IMR-90 (cell line): Measurements from ENCODE around the gene TCL1A. TPM values are rescaled to one million over a fixed set of nuclear protein-coding genes. Genes with fewer than 3 reads are reported as not detected.

Experiments
- ATAC-seq: fragments of 200-7000 bp; cut with Tn5 transposase; 2 replicates; pipeline ENCODE4 v1.9.1; 2020; ENCODE audit warnings: low read depth, mild to moderate bottlenecking, moderate library complexity
- BruUV-seq: library from RNA; stranded (reverse); fragments of 400-500 nt; replicated peaks from 2 replicates; lab custom pipeline; 2021; lab: Mats Ljungman, UMichigan
- CTCF ChIA-PET: fragments of 300-600 bp; formaldehyde crosslinking; extraction: SDS; loops from one replicate; lab custom pipeline; 2021; ENCODE audit warnings: antibody characterized with exemption; lab: Yijun Ruan, JAX
- POLR2A ChIA-PET: fragments of 300-600 bp; sonication (Branson Sonifier 250); formaldehyde crosslinking; loops from one replicate; lab custom pipeline; 2022; ENCODE audit warnings: antibody characterized with exemption; ENCODE audit not compliant: unreplicated experiment; lab: Charles Lee
- DNase-seq: peaks from one replicate; pipeline ENCODE4 v3.0.0; 2013
- H2AFZ ChIP-seq: replicated peaks from 2 replicates; pipeline ENCODE3; 2013; ENCODE audit warnings: low read length, mild to moderate bottlenecking; ENCODE audit not compliant: poor library complexity
- H2AK5ac ChIP-seq: 2 replicates; pipeline ENCODE4 v1.6.1; 2013; ENCODE audit warnings: low read depth, low read length, inconsistent platforms
- H2AK9ac ChIP-seq: replicated peaks from 2 replicates; pipeline ENCODE3; 2013; ENCODE audit warnings: mild to moderate bottlenecking, low read depth, low read length, moderate library complexity; ENCODE audit not compliant: poor library complexity
- H2BK120ac ChIP-seq: 2 replicates; pipeline ENCODE4 v1.6.1; 2013; ENCODE audit warnings: low read depth, low read length, inconsistent platforms
- H2BK15ac ChIP-seq: 3 replicates; pipeline ENCODE4 v1.6.1; 2013; ENCODE audit warnings: low read depth, low read length, inconsistent platforms
- H2BK20ac ChIP-seq: 2 replicates; pipeline ENCODE4 v1.6.1; 2013; ENCODE audit warnings: low read depth, mild to moderate bottlenecking, inconsistent platforms, low read length, moderate library complexity
- H2BK5ac ChIP-seq: 2 replicates; pipeline ENCODE4 v1.6.1; 2013; ENCODE audit warnings: mild to moderate bottlenecking, low read depth, low read length, inconsistent platforms; ENCODE audit not compliant: poor library complexity, severe bottlenecking
- H3K14ac ChIP-seq: replicated peaks from 2 replicates; pipeline ENCODE4 v1.6.1; 2013; ENCODE audit warnings: low read depth, low read length, inconsistent platforms
- H3K18ac ChIP-seq: 2 replicates; pipeline ENCODE4 v1.6.1; 2013; ENCODE audit warnings: low read depth, low read length, control low read depth
- H3K23ac ChIP-seq: 2 replicates; pipeline ENCODE4 v1.6.1; 2013; ENCODE audit warnings: low read depth, low read length, inconsistent platforms
- H3K27ac ChIP-seq: 2 replicates; pipeline ENCODE4 v1.5.1; 2013; ENCODE audit warnings: mild to moderate bottlenecking, control low read depth, low read length; ENCODE audit not compliant: insufficient read depth
- H3K27me3 ChIP-seq: 2 replicates; pipeline ENCODE4 v1.6.1; 2013; ENCODE audit warnings: low read length; ENCODE audit not compliant: control insufficient read depth, insufficient read depth
- H3K36me3 ChIP-seq: 2 replicates; pipeline ENCODE4 v1.6.1; 2013; ENCODE audit warnings: low read length, mixed read lengths; ENCODE audit not compliant: control insufficient read depth, insufficient read depth
- H3K4ac ChIP-seq: 2 replicates; pipeline ENCODE4 v1.6.1; 2013; ENCODE audit warnings: low read depth, low read length, inconsistent platforms
- H3K4me1 ChIP-seq: 2 replicates; pipeline ENCODE4 v1.6.1; 2013; ENCODE audit warnings: low read length, mixed read lengths; ENCODE audit not compliant: control insufficient read depth, insufficient read depth
- H3K4me2 ChIP-seq: 2 replicates; pipeline ENCODE4 v1.6.1; 2013; ENCODE audit warnings: low read depth, mild to moderate bottlenecking, control low read depth, low read length, moderate library complexity
- H3K4me3 ChIP-seq: 2 replicates; pipeline ENCODE4 v1.5.1; 2013; ENCODE audit warnings: low read depth, mild to moderate bottlenecking, control low read depth, low read length, moderate library complexity; ENCODE audit not compliant: insufficient read depth
- H3K56ac ChIP-seq: 2 replicates; pipeline ENCODE4 v1.6.1; 2013; ENCODE audit warnings: low read length, inconsistent platforms; ENCODE audit not compliant: insufficient read depth; ENCODE audit errors: extremely low read depth
- H3K79me1 ChIP-seq, 2 experiments: 2 replicates each; pipeline ENCODE4 v1.6.1; 2013; ENCODE audit warnings: low read length in 2 of 2, inconsistent platforms in 1 of 2, low read depth in 1 of 2
- H3K9ac ChIP-seq: 2 replicates; pipeline ENCODE4 v1.6.1; 2013; ENCODE audit warnings: low read depth, low read length, control low read depth
- H3K9me1 ChIP-seq: 2 replicates; pipeline ENCODE4 v1.6.1; 2013; ENCODE audit warnings: low read length, inconsistent platforms; ENCODE audit not compliant: insufficient read depth
- H3K9me3 ChIP-seq: 2 replicates; pipeline ENCODE4 v1.6.1; 2013; ENCODE audit warnings: low read length; ENCODE audit not compliant: control insufficient read depth, insufficient read depth
- H4K20me1 ChIP-seq: 2 replicates; pipeline ENCODE4 v1.6.1; 2013; ENCODE audit warnings: low read length, inconsistent platforms; ENCODE audit not compliant: insufficient read depth
- H4K5ac ChIP-seq: 2 replicates; pipeline ENCODE4 v1.6.1; 2013; ENCODE audit warnings: mild to moderate bottlenecking, low read depth, low read length, control low read depth
- H4K8ac ChIP-seq, 2 experiments: 2 replicates each; pipeline ENCODE4 v1.6.1; 2013; ENCODE audit warnings: low read depth in 2 of 2, low read length in 2 of 2, control low read depth in 1 of 2, inconsistent platforms in 1 of 2
- H4K91ac ChIP-seq: 2 replicates; pipeline ENCODE4 v1.6.1; 2013; ENCODE audit warnings: low read depth, low read length, inconsistent platforms; ENCODE audit not compliant: insufficient read depth
- BHLHE40 ChIP-seq: fragments of 150-350 bp; IDR thresholded peaks from 2 replicates; pipeline ENCODE4 v1.6.1; 2016; ENCODE audit warnings: mild to moderate bottlenecking, low read depth, low read length
- CHD1 ChIP-seq: IDR thresholded peaks from 2 replicates; pipeline ENCODE4 v1.6.1; 2012; ENCODE audit warnings: low read depth, low read length, improper control_type of control experiment
- CTCF ChIP-seq: conservative IDR thresholded peaks from 2 replicates; pipeline ENCODE4 v1.5.1; 2012; ENCODE audit warnings: mild to moderate bottlenecking, low read depth, low read length, improper control_type of control experiment
- ELK1 ChIP-seq: fragments of 150-350 bp; IDR thresholded peaks from 2 replicates; pipeline ENCODE4 v1.6.1; 2016; ENCODE audit warnings: low read depth, mild to moderate bottlenecking, low read length, moderate library complexity, borderline replicate concordance
- FOS ChIP-seq: fragments of 150-350 bp; IDR thresholded peaks from 2 replicates; pipeline ENCODE4 v1.6.1; 2016; ENCODE audit warnings: low read depth, low read length
- MAFK ChIP-seq: IDR thresholded peaks from 2 replicates; pipeline ENCODE4 v1.6.1; 2012; ENCODE audit warnings: low read depth, low read length, improper control_type of control experiment
- MXI1 ChIP-seq: IDR thresholded peaks from 2 replicates; pipeline ENCODE4 v1.6.1; 2012; ENCODE audit warnings: low read depth, mild to moderate bottlenecking, low read length, moderate library complexity, borderline replicate concordance
- NFE2L2 ChIP-seq: fragments of 150-350 bp; IDR thresholded peaks from 2 replicates; pipeline ENCODE4 v1.6.1; 2016; ENCODE audit warnings: low read depth, mild to moderate bottlenecking, low read length
- POLR2A ChIP-seq: IDR thresholded peaks from 2 replicates; pipeline ENCODE4 v1.6.1; 2012; ENCODE audit warnings: mild to moderate bottlenecking, low read depth, low read length
- RCOR1 ChIP-seq: IDR thresholded peaks from 2 replicates; pipeline ENCODE4 v1.6.1; 2012; ENCODE audit warnings: mild to moderate bottlenecking, low read length, improper control_type of control experiment; ENCODE audit not compliant: insufficient replicate concordance
- RFX5 ChIP-seq: IDR thresholded peaks from 2 replicates; pipeline ENCODE4 v1.8.0; 2012; ENCODE audit warnings: low read depth, mild to moderate bottlenecking, low read length, moderate library complexity
- SMC3 ChIP-seq: fragments of 150-350 bp; IDR thresholded peaks from 2 replicates; pipeline ENCODE4 v1.6.1; 2016; ENCODE audit warnings: low read depth, mild to moderate bottlenecking, antibody characterized with exemption, low read length, moderate library complexity
- WGBS, 2 experiments: methylation state at CpG; one replicate each; pipeline versions ENCODE4 v1.1.5 to v1.1.7; 2013; ENCODE audit warnings: missing lambda C conversion rate in 2 of 2; ENCODE audit not compliant: insufficient read length in 1 of 2; ENCODE audit errors: extremely low coverage in 2 of 2; 5-methylcytosine and 5-hydroxymethylcytosine counted together
- dilution Hi-C: fragments of 300-500 bp; cut with HindIII; formaldehyde crosslinking; loops from one replicate; pipeline ENCODE4 v1.14.3; 2018; ENCODE audit warnings: low sequenced_read_pairs; ENCODE audit not compliant: unreplicated experiment
- in situ Hi-C: fragments of 300-500 bp; cut with MboI; formaldehyde crosslinking; loops from 3 replicates; pipeline ENCODE4 v1.14.3; 2019; ENCODE audit warnings: low sequenced_read_pairs, inconsistent platforms, mixed read lengths
- intact Hi-C: fragments of 100-400 bp; cut with micrococcal nuclease; formaldehyde crosslinking; loops from 2 replicates; pipeline ENCODE4 v1.10.0; 2022
- polyA plus RNA-seq, 3 experiments: library from polyadenylated mRNA; depleted of rRNA; stranded (reverse); fragments of >200 nt; gene quantifications; 2 replicates each; pipeline ENCODE4 v1.2.3, GENCODE V29; 2012; ENCODE audit warnings: low replicate concordance in 1 of 3
- total RNA-seq: library from RNA; depleted of rRNA; stranded (reverse); fragments of >200 nt; gene quantifications from 2 replicates; pipeline ENCODE4 v1.2.3, GENCODE V29; 2012

The TCL1A gene
- total and polyA plus RNA-seq, 2 of the 4 experiments (the other 2 are of a cell fraction), result not detected

DNA sequence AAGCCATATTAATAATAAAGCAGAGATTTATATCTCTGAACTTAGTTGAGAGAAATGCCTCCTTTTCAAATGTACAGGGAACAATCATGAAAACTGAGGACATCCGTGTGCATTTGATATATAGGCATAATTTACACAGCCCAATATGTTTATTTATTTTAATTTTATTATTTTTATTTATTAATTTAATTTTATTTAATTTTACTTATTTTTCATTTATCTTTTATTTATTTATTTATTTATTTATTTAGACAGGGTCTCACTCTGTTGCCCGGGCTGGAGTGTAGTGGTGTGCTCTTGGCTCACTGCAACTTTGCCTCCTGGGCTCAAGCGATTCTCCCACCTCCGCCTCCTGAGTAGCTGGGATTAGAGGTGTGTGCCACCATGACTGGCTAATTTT is 8.4 kb downstream of the TCL1A start:
- H3K18ac ChIP-seq, result no peak overlapping the region
- no TSS peak for BruUV-seq
- no peak overlapping the region for H3K9ac ChIP-seq
- ChIA-PET CTCF (no interaction called here), POLR2A (no interaction called here)
- dilution Hi-C loops (no loop called here), intact Hi-C loops (no loop called here), in situ Hi-C loops (no loop called here)
- TF ChIP-seq MAFK, result no peak
- TF ChIP-seq RFX5, result no peak
- TF ChIP-seq FOS, result no peak
- TF ChIP-seq SMC3, result no peak
- TF ChIP-seq BHLHE40, result no peak
- no peak for TF ChIP-seq CTCF
- TF ChIP-seq NFE2L2, result no peak
- TF ChIP-seq POLR2A, result no peak
- no peak for TF ChIP-seq ELK1
- no peak for TF ChIP-seq RCOR1
- TF ChIP-seq MXI1, result no peak
- TF ChIP-seq CHD1, result no peak
- H2AFZ ChIP-seq, result no peak overlapping the region
- no peaks in the 10 kb centered on the region for H3K36me3 ChIP-seq
- H4K20me1 ChIP-seq, result no peaks in the 10 kb centered on the region
- H2BK120ac ChIP-seq, result no peak overlapping the region
- no peak for ATAC-seq
- no peak overlapping the region for H2BK5ac ChIP-seq
- no peak overlapping the region for H4K8ac ChIP-seq
- no peak overlapping the region for H2AK5ac ChIP-seq
- no peak overlapping the region for H3K4ac ChIP-seq
- H3K23ac ChIP-seq, result no peak overlapping the region
- H3K56ac ChIP-seq, result no peak overlapping the region
- H2AK9ac ChIP-seq, result no peak overlapping the region
- H4K5ac ChIP-seq, result no peak overlapping the region
- no peak overlapping the region for H3K27ac ChIP-seq
- H3K27me3 ChIP-seq, result no peaks in the 10 kb centered on the region
- no peak for DNase-seq
- H2BK15ac ChIP-seq, result no peak overlapping the region
- no peaks in the 10 kb centered on the region for H3K4me1 ChIP-seq
- H3K4me2 ChIP-seq, result no peak overlapping the region
- no peak overlapping the region for H3K14ac ChIP-seq
- no peaks in the 10 kb centered on the region for H3K79me1 ChIP-seq
- H3K9me1 ChIP-seq, result no peaks in the 10 kb centered on the region
- no peak overlapping the region for H3K4me3 ChIP-seq
- WGBS, 2 experiments, result no CpG with 5 or more reads among the region's 4 CpGs
- no peak overlapping the region for H2BK20ac ChIP-seq
- no peaks in the 10 kb centered on the region for H3K9me3 ChIP-seq
- H4K91ac ChIP-seq, result no peak overlapping the region
